DMS53 (cell line): ENCODE results near the gene TCF15.

Source experiments
- DNase-seq: peaks from one replicate; lab custom pipeline; 2025; lab: John Stamatoyannopoulos, UW

The TCF15 gene, protein sequence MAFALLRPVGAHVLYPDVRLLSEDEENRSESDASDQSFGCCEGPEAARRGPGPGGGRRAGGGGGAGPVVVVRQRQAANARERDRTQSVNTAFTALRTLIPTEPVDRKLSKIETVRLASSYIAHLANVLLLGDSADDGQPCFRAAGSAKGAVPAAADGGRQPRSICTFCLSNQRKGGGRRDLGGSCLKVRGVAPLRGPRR

DNA sequence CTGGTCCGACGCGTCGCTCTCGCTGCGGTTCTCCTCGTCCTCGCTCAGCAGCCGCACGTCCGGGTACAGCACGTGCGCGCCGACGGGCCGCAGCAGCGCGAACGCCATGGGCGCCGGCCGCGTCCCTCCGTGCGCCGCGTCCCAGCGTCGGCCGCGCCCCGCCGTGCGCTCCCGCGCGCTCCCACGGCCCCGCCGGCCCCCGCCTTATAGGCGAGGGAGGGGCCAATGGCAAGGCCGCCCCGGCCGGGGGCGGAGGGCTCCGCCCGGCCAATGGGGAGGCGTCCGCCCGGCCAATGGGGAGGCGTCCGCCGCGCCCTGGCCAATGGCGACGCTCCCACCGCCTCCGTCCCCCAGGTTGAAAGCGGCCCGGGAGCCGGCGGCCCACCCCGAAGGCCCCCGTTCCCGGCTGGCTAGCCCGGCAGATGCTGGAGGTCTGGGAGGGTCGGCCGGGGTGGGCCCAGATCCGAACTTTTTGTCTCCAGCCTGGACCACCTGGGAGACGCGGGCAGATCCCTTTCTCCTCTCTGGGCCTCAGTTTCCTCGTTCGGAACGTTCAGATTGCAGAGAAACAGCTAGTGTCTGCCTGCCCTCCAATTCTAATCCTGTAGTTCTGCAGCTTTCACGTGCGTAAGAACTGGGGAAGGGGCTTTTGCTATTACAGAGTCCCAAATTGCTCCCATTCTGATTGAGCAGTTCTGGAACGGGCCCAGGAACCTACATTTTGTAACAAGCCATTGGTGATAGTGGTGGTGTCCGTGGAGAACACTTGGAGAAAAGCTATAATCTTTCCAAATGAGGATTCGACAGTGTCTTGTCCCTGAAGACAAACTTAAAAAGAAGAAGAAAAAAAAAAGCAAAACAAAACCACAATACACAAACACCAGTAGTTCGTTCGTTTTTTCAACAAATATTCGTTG, at the start of gene TCF15:
Gene TCF15 (minus strand): TSS at position 180 of the 917 bp plus-strand sequence. CDS start 72 bp downstream, at position 108.
- DNase-seq: peak; percentile 93

DNA sequence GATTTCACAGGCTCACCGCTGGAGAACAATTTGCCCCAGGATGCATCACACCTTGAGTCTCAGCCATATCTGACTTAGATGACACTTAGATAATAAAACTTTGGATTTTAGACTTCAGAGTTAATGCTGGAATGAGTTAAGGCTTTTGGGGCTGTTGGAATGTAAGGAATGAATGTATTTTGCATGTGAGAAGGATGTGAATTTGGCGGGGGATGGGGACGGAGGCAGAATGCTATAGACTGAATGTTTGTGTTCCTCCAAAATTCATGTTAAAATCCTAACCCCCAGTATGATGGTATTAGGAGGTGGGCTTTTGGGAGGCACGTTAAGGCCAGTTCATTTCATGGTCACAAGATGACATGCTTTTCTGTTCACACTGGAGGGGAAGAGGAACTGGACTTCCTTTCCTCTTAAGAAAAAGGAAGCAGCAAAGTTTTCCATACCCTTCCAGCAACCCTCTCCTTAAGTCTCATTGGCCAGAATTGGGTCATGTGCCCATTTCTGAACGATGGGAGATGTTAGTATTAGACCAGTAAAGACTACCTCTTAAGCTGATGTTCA, 48.7 kb upstream of the TCF15 start:
- no peak for DNase-seq

DNA sequence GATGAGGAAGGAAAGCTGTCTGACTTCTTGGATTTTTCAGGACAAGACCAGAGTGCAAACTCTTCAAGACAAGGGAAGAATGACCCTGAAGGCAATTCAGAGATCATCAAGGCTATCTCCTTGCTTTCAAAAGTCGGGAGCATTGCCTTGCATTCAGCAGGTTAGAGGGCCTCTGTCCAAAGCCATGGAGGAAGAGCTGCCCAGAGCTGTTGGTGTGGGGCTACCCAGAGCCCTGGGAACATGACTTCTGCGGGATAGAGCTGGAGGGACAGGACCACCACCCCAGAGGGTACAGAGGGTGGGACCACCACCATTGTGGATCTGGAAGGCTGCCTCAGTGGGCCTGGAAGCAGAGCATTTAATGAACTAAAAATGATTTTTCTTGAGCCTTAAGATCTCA, 48.1 kb upstream of the TCF15 start:
- DNase-seq: no peak

DNA sequence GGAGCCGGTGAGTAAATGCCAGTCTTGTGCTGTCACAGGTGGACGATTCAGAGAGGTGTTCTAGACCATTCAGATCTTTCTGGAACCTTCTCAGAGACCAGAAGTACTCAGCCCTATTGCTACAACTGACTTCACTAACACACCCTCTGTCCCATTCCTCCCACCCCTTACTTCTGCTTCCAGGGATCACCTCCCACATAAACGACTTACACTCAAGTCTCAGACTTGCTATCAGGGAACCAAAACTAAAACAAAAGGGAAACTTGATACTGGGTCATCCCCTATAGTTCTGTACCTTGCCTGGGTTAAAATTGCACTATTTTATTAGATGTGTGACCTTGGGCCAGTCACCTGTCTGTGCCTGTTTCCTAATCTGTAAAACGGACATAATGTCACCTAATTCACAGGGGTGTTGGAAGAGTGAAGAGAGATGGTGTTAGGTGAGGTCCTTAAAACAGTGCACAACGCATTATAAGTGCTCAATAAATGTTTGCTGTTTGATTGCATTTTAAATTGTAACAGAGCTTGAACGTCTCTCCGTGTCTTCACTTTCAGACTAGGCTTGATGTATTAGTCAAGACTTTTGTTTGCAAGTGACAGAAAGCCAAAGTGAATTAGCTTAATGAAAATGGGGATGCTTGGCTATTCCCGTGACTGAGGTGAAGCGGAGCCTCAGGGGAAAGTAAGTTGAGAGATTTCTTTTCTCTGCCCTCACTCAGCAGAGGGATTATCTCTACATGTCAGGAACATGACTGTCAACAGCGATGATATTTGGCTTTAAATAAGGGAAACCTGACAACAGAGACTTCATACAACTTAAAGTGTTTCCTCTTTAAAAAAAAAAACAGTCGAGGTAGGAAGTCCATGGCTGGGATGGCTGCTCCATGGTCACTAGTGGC, 45.9 kb upstream of the TCF15 start:
- no peak for DNase-seq

DNA sequence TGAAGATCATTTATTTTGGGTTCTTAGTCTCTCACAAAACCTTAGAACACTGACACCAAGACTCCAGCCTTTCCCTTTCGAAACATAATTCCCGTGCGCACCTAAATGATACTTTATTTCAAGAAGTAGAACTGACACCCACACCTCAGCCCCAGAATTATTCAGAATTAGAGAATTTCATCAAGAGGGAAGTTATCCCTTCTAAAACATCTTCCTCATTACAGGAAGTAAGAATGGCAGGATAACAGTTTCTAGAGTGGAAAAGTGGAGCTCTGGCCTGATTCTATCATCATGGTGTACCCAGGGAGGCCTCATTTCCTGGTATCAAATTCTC, 44.3 kb upstream of the TCF15 start:
- peak; percentile 16 for DNase-seq

DNA sequence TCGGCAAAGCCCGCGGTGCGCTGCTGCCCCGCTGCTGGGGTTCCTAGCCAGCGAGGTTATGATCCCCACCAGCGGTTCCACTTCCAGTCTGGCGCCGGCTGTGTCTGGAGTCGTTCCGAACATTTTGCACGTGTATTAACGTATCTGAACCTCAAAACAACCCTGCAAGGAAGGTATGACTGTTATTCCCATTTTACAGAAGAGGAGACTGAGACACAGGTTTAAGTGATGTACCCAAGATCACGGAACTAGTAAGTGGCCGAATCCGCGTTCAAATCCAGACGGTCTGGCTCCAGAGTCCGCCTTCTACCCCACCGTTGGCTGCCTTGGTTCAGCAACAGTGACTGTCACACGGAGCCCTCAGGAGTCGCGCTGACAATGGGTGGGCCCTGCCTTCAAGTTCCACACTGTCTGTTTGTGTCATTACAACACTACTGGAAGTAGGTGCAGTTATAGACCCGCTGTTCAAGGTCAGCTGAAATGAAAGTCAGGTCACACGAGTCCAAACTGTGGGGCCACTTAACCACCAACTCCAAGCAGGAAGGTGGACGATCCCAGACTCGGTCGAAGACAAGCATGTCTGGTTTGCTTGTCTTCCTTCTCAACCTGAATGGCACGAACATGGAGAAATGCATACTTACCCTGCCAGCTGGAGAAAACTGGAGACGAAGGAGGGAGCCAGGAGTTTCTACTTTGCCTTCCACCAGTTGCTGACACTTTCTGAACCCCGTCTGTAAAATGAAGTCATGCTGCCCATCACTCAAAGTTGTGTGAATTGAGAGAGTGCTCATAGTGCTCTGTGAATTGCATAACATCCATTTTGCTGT, 43.7 kb upstream of the TCF15 start:
- no peak for DNase-seq

DNA sequence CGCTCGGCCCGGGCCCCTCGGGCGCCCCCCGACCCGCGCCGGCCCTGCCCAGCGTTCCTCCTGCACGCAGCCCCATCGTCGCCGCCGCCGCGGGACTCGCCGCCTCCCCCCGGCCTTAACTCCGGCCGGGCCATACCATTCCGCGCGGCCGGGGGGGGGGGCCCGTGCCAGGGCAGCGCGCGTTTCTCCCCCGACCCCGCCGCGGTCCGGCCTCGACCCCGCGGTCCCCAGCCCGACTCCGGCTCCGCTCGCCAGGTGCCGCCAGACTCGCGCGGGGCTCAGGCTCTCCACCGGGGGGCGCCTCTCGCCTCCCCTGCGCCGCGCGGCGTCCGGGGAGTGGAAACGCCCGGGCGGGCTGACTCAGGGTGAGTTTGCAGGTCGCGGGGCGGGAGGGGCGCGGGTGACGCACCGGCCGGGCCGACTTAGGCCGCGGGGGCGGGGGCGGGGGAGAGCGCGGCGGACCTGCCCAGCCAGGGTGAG, 43.0 kb upstream of the TCF15 start, which contains the start of gene SRXN1:
Gene SRXN1 (minus strand): TSS at position 91 of the 480 bp plus-strand sequence. CDS start 15 bp downstream, at position 76.
- DNase-seq: peak; percentile 97

DNA sequence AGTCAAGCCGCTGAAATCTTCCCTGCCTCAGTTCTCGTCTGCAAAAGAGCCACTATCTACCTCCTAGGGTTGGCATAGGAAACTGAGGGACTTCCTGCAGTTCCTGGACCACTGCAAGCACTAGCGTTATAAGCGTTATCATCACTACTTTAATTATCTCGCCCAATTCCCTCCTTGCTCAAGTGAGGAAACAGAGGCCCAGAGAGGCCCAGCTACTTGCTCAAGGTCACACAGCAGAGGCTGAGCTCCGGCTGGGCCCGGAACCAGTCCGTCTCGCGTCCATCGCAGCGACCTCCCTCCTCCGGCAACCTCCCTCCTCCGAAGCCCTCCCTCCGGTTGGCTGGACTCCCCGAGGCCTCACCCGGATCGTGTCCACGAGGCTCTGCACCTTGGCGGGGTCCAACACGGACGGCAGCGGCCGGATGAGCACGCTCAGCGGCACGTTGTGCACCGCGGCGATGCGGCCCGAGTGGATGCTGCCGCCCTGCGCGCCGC, 42.6 kb upstream of the TCF15 start:
- peak; percentile 81 for DNase-seq

DNA sequence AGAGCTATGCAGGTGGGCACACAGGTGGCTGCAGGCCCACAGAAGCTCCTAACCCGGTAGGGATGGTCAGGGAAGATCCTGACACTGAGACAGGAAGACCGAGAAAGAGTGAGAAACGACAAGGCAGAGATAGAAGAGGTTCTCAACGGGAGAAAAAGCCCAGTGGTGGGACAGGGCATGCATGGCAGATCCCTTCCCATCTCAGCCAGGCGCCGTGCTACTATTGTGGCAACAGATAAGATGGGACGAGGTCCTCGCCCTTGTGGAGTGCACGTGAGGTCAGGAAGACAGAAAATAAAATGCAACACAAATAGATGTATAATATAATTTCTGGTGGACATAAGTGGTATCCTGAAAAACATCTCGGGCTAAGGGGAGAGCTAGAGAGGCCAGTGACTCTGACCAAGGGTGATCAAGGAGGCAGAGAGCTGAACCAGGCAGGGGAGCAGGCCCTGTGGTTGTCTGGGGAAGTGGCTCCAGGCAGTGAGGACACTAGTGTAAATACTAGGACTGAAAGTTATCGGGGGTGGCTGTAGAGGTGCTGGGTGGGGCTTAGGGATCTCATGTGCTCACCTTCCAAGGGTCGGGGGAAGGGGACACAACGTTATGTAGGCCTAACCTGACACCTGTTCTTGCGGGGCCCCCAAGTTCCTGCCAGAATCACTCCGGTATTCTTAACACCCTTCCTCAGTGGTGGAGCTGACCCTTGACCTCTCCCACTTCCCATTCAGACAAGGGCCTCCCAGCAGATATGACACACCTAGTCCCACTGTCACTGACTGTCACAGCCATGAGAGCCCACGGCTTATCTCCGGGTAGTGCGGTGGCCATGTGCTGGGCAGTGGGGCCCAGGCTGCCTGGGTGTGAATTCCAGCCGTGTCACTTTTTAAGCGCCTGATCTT, 41.9 kb upstream of the TCF15 start:
- DNase-seq: peak; percentile 49

DNA sequence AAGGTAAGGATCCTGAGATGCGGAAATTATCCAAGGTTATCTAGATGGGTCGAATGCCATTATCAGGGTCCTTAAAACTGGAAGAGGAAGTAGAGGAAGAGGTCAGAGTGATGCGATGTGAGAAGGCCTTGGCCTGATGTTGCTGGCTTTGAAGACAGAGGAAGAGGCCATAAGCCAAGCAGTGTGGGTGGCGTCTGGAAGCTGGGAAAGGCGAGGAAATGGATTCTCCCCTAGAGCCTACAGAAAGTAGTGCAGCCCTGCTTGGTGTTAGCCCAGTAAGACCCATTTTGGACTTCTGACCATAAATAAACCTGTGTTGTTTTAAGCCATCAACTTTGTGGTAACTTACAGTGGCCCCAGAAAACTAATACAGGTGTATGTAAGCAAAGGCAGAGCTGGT, 40.8 kb upstream of the TCF15 start:
- DNase-seq: peak; percentile 25

DNA sequence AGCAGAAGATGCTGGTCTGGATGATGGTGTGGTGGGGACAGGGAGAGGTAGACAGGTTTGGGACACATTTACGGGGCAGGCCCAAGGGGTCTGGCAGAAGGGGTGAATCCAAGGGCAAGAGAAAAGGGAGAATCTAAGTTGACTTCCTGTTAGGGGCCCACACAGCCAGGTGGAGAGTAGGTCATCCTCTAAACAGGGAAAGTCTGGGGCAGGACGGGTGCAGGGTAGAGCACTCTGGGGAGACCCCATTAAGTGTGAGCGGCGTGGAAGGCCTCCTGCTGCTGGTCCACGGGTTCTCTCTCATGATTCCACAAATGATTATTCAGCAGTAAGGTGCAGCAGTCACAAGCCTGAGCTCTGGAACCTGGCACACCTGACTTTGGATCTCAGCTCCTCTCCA, 40.2 kb upstream of the TCF15 start:
- no peak for DNase-seq

DNA sequence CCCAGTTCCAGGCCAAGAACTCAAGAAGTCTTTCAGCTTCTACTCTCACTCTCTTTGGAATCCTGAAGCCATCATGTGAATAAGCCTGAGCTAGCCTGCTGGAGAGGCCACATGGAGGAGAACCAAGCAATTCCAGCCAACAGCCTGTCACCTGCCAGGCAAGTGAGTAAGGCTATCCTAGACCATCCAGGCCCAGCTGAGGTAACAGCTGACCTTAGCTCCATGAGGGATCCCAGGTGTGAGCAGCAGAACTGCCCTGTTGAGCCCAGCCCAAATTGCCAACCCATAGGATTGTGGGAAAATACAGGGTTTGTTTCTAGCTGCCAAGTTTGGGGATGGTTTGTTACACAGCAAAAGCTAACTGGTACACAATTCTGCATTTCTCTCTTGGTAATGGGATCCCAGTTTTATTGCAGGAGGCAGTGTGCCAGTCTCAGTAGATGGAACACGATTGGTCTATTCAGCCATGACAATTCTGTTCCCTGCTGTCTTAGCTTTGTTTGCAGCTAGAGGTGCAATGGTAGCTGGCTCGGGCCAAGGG, 37.4 kb upstream of the TCF15 start:
- DNase-seq: no peak

DNA sequence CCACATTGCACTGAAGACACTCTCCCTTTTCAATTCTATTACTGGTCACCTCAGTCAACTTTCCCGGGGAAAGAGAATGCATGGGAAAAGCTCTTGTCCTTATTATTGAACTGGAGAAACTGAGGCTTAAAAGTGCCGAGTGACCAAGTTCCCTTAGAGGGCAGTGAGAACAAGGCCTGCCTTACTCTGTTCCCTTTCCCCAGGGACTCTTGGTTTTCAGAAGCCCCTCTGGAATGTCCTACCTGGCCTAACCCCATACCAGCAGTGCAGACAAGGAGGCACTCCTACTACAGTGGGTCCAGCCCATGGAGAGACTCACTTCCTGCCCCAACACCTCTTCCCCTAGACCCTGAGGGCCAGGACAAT, 36.7 kb upstream of the TCF15 start:
- no peak for DNase-seq

DNA sequence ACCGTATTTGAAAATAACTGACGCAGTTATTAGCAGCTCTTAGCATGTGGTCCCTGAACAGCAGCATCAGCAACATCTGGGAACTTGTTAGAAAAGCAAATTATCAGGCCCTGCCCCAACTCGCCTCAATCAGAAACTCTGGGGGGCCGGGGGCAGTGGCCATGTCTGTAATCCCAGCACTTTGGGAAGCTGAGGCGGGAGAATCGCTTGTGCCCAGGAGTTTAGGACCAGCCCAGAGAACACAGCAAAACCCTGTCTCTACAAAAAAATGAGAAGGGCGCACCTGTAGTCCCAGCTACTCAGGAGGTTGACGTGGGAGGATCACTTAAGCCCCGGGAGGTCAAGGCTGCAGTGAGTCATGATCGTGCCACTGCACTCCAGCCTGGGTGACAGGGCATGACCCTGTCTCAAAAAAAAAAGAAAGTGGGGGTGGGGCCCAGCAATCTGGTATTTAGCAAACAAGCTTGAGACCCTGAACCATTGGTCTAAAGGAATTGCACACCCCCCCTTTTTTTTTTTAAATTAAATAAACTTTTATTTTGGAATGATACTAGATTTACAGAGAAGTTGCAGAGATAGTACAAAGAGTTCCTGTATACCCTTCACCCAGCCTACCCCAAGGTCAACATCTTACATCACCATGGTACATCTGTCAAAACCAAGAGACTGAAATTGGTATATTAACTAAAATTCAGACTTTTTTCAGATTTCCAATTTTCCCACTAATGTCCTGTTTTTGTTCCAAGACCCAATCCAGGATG, 36.2 kb upstream of the TCF15 start:
- DNase-seq: peak; percentile 76

DNA sequence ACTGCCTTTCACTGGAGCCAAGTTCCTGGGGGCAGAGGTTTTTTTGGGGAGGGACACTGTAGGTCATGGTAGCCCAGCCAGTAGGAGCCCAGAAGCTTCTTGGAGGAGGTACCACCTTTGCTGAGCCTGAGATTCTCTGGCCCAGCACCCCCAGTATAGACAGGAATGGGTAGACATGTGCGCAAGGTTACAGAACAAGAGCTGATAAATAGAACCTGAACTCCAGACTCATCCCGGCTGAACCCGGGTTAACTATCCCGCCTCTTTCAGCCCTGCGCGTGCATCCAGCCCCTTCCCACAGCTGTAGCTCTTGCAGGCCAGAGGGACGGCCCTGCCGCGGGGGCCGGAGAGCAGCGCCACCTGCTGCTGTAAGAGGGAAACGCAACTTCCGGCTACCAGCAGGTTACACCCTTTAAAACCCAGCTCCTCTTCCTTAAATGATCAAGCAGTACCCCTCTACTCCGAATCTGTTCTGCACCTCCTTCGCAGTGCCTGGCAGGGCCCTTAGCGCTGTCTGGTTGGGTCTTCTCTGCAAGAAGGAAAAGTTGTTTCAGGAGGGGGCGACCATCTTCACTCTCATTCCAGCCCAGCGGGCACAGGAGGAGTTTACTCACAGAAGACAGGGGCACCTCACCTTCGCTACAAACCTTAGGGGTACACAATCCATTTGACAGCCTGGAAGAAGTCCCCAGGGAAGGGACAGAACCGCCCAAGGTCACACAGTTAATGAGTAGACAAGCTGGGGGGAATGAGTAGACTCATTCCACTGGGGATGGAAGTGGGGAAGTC, 35.4 kb upstream of the TCF15 start:
- peak; percentile 84 for DNase-seq

DNA sequence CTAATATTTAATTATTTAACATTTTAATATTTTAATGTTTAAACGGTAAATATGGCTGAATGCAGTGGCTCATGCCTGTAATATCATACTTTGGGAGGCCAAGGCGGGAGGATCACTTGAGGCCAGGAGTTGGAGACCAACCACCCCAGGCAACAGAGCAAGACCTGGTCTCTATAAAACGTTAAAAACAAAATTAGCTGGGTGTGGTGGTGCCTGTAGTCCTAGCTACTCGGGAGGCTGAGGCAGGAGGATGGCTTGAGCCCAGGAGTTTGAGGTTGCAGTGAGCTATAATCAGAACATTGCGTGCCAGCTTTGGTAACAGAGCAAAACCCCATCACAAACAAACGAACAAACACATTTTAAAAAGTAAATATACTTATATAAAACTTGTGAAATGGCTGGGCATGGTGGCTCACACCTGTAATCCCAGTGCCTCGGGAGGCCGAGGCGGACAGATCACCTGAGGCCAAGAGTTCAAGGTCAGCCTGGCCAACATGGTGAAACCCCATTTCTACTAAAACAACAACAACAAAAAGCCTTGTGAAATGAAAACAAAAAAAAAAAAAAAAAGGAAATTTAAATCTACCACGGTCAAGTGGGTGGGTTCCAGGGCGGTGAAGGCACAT, 34.7 kb upstream of the TCF15 start:
- DNase-seq: no peak

DNA sequence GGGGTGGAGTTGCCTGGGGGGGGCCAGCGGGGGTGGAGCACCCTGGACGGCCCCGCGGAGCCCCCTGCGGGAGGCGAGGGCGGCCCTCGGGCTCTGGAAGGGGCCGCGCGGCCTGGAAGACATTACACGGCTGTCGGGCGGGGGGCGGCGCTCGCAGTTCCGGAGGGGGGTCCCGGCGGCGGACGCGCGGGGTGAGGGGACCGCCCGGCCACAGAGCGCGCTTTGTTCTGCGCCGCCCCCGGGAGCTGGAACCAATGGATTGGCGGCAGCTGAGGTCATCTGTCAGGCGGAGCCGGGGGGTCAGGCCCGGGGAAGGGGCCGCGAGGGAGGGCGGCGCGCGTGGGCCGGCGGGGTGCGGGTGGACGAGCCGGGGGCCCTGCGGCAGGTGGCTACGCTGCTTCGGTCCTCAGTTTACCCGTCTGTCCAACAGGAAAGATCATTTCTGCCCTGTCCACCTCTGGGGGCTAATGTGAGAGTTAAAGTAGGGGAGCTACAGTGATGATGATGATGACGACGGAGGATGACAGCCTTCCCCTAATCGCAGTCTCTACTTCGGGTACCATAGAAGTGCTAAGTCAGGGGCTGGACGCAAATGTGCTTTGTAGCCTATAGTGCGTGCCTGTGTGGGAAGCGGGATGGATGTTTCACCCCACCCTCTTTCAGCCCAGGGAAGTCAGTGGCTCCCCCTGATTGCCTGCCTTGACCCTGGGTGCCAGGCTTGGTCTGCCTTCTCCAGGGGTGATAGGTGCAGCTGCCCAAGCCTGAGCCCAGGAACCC, 32.5 kb upstream of the TCF15 start:
- peak; percentile 48 for DNase-seq
